ENCODE results near the gene ADAMTSL3.
"Not testable (repeated sequence)": the region's sequence is repeated elsewhere in the genome, so short reads cannot be mapped to it uniquely, and the experiment has no call there.

The ADAMTSL3 gene

DNA sequence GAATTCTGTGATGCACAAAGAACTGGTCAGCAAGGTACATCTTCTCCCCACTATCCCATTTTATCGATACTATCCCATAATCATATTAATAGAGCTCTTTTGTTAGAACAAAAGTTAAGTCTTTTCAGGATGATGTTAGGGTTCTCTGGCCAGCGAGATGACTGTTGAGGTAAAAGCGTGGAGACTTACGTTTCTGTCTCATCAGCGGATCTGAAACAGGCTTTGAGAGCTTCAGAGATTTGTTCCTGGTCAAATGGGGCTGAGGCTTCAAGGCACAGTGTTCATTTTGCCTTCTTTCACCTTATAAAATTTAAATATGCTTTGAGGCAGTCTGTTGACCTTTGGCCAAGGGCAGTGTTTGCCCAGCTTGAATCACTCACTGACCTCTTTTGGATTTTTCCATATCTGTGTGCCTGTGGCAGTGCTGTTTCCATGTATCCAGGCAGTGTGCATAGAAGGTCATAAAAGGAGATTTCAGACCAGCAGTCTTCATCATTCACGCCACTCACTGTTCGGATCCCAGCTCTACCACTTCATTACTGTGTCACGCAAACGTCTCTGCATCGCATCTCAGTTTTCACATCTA lies 3.1 kb downstream of the ADAMTSL3 start:
- DNase-seq: no peak

DNA sequence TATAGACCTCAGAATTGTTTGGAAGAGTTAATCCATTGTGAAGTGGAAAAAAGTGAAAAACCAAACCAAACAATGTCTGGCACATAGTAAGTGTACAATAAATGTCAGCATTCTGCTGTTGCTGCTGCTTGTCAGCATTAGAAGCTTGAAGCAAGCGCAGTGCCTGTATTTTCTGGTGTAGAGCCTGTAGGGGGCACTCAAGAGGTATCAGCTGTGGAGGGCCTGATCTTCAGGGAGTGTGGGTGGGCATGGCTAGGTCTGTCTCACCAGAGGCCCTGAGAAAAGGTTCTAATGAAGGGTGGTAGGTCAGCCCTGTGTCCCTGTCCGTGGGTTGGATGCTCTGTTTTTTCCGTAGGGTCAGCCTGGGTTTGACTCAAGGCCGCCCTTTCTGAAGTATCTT lies 3.6 kb downstream of the ADAMTSL3 start:
- DNase-seq: no peak

DNA sequence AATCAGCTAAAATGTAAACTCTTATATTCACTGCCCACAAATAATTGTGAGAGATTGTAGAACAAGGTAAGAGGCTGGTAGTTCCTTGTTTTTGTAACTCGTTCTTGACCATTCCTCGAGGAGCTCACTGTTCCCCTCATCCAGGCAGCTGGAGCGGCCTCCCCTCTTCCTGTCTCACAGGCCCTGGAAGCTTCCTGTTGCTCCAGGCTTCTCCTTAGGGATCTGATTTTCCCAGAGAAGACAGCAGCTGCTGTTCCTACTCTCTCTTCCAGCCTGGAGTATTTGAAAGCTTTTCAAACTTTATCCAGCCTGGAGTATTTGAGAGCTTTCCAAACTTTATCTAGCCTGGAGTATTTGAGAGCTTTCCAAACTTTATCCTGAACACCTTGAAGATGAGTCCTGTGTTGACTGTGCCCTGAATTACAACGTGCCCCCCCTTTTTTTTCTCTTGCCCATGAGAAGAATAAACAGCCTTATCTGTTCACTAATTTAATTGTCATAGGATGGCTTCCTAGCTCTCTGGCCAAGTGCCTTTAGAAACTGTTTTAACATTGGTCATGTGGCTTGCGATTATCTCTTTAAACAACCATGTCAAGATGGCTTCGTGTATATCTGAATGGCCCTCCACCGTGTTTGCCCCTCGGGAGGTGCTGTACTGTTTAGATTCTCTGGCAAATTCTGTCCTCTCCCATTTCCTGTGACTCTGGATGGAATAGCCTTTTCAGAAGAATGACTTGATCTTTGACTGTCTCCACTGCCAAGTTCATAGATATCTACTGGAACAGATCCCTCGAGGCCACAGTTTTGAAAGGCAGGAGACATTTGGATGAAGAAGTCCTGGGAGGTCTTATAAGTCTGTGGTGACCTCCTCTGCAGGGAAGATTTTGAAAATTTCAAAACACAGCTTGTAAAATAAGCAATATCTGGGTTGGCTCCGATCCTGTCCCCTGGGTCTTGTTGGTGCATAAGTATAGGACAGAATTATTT lies 4.8 kb downstream of the ADAMTSL3 start:
- no peak for DNase-seq

DNA sequence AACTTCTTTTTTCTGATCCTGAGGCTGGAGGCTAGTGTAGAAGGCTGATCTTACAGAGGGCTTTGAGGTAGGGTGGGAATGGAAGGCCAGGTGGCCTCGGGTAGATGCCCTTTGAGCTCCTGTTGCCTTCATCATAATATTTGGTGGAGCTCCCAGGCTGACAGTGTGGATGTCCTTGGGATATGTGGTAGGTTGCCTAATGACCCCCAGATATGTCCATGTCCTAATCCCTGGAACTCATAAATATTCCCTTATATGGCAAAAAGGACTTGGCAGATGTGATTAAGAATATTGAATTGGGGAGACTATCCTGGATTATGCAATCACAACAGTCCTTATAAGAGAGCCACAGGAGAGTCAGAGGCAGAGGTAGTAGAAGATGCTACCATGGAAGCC lies 5.5 kb downstream of the ADAMTSL3 start:
- DNase-seq: no peak

- DNase-seq: no peak
These were observed 11.6 kb downstream of the ADAMTSL3 start for GRCh38 chr15:83665480-83665879.

DNA sequence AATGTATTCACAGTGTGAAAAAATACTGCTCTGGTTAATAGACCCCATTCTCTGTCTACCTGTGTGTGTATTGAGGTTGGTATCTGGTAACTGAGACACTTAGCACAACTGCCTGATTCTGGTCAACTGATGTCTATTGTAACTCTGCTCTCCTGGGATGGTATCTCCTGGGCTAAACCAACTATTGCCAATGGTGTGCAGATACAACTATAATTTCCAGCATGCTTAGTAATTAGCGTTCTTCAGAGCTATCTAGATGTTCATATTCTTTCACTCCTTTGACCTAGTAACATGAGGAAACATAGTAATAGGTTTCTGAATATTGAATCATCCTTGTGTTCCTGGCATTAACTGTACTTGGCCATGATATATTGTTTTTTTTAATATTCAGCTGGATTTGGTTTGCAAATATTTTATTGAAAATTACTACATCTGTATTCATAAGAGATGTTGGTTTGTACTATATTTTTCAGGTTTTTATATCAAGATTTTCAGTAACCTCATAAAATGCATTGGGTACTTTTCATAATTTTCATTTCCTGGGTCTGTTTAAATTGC lies 16.8 kb downstream of the ADAMTSL3 start:
- DNase-seq: no peak

DNA sequence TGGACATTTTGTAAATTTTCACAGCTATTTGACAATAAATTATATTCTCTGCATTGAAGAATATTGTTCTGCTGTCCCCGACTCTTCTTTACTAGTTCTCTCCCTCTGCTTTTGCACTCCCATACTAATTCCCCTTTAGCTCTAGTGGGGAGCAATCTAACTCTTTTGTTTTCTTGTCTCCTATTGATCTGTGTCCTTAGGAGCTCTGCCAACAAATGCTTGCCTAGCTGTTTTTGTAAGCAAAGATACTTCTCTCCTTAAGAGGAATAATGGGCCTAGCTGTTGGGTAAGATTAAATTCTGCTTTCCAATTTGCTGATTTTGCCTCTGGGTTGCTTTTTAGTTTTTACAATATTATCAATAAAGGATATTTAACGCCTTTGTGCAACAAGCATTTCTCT lies 17.7 kb downstream of the ADAMTSL3 start:
- no peak for DNase-seq

DNA sequence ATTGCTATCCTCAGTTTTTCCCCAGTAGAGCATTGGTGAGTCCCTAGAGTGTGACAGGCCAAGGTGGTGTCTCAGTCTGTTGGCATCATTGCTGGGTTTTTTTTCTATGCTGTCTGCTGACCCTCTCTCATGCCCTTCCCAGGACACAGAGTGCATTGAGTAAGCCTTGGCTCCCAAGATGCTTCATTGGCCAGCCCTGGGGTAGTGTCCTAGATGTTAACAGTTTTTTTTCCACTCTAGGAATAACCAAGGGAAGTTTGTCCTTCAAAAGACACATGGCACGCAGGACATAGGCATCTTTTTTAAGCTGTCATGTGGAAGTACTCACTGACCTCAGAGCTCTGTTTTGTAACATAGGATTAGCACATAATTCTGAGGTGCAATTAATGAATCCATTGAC lies 19.5 kb downstream of the ADAMTSL3 start:
- DNase-seq: no peak

GRCh38 chr15:83682476-83683088 lies 28.7 kb downstream of the ADAMTSL3 start:
- no peak for DNase-seq

DNA sequence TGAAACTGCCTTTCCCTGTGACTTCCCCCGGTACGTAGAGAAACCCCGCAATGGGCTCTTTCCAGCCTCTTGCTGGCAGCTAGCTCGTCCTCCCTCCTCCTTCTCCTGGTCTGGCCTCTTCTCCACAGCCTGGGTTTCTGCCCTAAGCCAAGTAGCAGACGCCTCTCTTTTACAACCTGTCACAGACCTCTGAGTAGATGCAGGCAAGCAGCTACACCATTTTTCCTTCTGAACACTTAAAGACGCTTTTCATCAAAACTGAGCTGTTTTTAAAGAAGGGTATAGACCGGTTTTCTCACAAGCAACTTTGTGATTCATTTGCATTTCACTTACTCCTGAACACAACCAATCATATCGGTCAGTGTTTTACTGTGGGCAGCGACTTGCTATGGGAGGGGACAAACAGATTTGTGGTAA lies 32.0 kb downstream of the ADAMTSL3 start:
- no peak for DNase-seq

DNA sequence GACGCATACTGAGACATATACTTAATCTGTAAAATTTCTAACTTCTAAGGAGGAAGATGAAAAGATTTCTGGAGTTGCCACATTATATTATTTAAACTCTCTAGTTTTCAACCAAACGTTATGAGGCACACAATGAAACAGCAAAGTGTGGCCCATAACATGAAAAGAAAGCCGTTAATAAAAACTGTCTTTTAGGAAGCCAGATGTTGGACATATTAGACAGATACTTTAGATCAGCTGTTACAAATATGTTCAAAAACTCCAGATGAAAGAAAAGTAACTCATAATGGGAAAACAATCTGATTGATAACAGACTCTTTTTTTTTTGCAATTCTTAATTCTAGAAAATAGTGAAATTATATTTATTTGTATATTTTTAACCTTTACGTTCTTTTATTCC lies 34.3 kb downstream of the ADAMTSL3 start:
- DNase-seq: no peak

- DNase-seq: no peak
These were observed 36.8 kb downstream of the ADAMTSL3 start for GRCh38 chr15:83690676-83691075.

DNA sequence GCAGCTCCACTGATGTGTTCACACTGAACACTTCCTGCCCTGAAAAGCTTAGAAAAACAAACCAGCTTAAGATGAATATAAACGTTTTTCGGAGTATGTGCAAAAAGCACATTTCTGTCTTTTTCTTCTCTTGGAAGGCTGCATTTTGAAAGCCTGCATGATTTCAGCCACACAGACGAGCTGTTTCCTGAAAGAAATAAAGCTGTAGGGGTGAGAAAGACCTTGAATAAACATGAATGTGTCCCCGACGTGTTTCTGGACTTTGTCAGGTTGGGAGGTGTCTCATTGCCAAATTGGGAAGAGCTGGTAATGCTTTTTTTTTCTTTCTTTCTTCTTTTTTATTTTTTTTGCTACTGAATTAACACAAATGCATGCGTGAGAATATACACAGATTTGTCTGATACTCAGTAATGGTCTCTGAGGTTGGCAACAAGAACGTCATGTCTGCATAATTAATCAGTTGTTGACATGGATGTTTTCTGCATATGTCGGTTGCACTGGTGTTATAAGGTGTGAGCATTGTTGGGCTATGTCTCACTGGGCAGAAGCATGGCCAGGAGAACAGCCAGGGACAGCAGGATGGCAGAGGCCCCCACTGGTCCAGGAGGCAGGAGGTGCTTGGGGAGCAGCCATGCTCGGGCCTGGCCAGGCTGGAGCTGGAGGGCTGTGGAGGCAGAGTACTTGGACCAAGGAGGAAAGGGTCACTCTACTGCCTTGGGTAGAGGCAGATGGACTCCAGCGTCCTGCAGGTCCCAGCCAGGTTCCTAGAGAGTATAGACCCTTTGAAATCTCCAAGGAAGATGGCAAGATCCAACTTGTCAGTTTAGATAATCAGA lies 39.0 kb downstream of the ADAMTSL3 start:
- no peak for DNase-seq

GRCh38 chr15:83694015-83694414 lies 40.1 kb downstream of the ADAMTSL3 start:
- DNase-seq: no peak

GRCh38 chr15:83694536-83694935 lies 40.6 kb downstream of the ADAMTSL3 start:
- no peak for DNase-seq

GRCh38 chr15:83695246-83695645 lies 41.3 kb downstream of the ADAMTSL3 start:
- no peak for DNase-seq

DNA sequence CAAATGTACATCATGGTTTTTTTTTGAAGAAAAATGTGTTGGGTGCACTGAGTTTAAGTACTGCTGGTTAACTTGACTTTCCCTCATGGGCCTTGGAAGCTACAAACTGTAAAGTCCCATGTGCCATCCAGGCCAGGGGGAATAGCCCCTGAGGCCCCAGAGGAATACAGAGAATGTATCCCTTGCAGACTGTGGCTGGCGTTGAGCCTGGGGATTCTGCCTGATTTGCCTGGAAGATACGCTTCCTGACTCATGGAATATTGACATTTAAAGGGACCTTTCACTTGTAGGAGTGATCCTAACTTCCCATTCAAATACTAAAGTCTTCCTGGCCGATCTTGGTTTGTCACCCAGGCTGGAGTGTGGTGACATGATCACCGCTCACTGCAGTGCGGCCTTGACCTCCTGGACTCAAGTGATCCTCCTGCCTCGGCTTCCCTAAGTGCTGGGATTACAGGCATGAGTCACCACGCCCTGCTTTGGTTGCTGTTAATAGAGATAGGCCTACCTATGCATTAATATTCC lies 42.0 kb downstream of the ADAMTSL3 start:
- no peak for DNase-seq

DNA sequence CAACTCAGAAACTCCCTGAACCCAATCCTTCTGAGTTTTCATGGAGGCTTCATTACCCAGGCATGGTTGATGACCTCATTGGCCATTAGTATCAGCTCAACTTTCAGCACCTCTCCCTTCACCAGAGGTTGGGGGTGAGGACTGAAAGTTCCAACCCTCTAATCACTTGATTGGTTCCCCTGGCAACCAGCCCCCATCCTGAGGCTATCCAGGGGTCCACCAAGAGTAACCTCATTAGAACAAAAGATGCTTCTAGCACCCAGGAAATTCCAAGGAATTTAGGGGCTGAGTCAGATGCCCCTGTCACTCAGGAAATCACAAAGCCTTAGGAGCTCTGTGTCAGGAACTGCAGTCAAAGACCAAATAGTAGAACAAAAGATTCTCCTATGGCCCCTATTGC lies 43.8 kb downstream of the ADAMTSL3 start:
- DNase-seq: no peak

GRCh38 chr15:83698294-83698693 lies 44.4 kb downstream of the ADAMTSL3 start:
- DNase-seq: no peak

DNA sequence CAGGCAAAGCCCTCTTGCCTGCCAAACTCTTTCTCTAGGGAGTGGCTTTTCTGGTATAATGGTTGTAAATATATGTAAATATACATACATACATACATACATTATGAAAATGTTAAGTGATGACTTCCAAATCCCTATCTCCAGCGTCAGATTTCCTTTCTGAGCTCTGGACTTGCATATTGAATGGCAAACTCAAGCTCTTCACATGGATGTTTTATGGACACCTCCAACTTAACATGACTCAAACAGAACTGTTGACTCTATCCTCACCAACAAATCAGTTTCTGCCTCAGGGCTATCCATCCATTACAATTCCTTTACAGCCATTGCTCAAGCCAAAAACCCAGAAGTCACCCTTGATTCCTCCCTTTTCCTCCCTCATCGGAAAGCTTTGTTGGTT lies 45.1 kb downstream of the ADAMTSL3 start:
- no peak for DNase-seq

DNA sequence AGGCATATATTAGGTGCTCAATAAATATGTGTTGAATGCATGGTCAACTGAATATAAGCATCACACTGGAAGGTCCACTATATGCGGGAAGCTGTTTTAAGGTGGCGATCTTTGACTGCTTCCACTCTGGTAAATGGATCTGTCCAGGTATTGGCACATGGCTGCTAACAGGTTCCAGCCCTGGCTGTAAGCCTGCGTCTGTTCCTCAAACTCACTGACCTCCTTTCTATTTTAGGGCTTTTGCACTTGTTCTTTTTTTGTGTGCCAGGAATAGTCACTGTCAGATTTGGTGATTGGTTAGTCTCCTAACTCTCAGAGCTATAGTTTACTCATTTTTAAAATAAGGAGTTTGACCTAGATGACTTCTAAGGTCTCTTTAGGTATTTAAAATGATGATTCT lies 46.2 kb downstream of the ADAMTSL3 start:
- DNase-seq: no peak

GRCh38 chr15:83702314-83702713 lies 48.4 kb downstream of the ADAMTSL3 start:
- not testable (repeated sequence) for DNase-seq

Measured in DMS153 (cell line).